ENCODE measurements around the gene ZCCHC24.
"Not testable (repeated sequence)": the region's sequence is repeated elsewhere in the genome, so short reads cannot be mapped to it uniquely, and the experiment has no call there.

Gene ZCCHC24

DNA sequence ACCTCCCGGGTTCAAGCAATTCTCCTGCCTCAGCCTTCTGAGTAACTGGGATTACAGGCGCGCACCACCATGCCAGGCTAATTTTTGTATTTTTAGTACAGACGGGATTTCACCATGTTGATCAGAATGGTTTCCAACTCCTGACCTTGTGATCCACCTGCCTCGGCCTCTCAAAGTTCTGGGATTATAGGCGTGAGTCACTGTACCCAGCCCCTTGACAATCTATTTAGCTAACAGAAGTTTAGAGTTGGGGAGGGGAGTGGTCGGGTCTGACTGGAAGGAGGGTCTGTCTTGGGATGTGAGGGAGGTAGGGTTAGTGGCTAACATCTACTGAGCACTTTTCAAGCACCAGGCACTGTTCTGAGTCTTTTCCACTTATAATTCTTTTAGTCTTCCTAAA lies 27.0 kb upstream of the ZCCHC24 start:
- DNase-seq, result no peak

- DNase-seq, result no peak
Observed at GRCh38 chr10:79471776-79472175, 26.4 kb upstream of the ZCCHC24 start.

DNA sequence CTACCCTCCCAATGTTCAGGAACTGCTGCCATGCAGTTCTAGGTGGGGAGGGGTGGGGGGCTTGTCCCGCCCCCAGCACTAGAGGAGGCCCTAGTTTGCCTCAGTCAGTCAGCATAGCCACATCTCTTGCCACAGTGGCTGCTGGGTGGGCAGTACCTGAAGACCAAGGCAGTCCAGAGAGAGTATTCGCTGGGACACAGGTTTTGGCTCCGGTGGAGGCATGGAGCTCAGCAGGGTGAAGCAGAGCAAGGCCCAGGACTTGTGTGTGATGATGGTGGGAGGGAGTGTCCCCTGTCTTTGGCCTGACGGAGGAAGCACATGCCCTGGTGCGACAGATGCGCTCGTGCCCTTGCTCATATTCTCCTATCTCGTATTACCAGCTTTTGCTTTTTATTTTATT lies 24.7 kb upstream of the ZCCHC24 start:
- DNase-seq, result no peak

DNA sequence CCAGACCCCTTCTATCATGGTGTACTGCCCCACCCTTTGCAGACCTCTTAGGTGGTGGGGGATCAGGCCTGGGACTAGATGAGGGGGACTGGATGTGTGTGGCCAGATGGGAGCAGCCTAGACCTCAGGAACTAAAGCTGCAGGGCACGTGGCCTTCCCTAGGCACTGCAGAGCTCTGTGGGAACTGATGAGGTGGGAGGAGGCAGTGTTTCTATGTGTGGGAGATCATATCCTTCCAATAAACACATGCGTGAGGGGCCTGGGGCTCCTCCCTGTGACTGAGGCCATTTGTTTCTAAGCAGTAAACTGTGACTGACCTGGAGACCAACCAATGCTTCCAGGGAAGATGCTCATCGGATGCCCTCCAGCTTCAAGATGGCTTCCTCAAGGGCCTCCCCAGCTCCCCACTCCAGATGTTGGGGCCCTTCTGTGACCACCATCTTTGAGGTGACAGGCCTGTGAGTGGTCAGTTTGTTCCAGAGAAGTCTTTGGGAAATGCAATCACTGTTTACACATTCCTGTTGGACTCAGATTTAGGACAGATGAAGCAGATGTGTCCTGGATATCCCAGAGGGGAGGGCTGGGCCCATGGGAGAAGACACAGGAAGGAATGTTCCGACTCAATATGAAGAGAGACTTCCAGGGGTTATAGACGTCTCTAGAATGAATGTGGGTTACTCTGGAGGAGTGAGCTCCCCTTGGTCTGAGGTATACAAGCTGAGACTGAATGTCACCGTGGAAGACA lies 23.6 kb upstream of the ZCCHC24 start:
- DNase-seq, result no peak

DNA sequence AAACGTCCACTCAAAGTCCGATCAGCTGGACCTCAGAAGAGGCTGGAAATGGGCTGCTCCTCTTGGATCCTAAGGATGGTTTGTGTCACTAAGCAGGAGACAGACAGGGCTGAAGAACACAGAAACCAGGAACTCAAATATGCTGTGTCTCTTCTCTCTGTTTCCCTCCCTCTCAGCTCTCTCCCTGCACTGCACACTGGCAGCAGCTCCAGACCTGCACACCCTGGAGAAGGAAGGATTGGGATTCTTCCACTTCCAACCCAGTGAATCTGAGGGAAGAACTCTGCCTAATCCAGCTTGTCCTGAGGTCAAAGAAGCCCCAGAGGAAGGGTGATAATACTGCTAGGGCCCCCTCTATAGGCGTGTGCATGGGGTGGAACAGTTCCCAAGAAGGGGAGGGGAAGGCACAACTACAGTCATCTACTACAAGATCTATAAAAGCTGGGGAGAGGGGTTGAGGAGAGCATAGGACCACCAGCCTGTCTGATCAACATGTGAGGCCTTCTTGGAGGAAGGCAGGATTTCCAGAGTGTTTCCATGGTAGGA lies 22.7 kb upstream of the ZCCHC24 start:
- DNase-seq, result no peak

DNA sequence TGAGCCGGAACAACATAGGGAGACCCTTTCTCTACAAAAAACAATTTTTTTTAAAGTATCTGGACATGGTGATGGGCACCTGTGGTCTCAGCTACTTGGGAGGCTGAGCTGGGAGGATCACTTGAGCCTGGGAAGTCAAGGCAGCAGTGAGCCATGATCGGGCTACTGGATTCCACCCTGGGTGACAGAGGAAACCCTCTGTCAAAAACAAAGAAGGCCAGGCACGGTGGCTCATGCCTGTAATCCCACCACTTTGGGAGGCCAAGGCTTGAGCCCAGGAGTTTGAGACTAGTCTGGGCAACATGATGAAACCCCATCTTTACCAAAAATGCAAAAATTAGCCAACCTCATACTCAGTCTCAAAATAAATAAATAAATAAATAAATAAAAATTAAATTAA lies 19.9 kb upstream of the ZCCHC24 start:
- no peak for DNase-seq

DNA sequence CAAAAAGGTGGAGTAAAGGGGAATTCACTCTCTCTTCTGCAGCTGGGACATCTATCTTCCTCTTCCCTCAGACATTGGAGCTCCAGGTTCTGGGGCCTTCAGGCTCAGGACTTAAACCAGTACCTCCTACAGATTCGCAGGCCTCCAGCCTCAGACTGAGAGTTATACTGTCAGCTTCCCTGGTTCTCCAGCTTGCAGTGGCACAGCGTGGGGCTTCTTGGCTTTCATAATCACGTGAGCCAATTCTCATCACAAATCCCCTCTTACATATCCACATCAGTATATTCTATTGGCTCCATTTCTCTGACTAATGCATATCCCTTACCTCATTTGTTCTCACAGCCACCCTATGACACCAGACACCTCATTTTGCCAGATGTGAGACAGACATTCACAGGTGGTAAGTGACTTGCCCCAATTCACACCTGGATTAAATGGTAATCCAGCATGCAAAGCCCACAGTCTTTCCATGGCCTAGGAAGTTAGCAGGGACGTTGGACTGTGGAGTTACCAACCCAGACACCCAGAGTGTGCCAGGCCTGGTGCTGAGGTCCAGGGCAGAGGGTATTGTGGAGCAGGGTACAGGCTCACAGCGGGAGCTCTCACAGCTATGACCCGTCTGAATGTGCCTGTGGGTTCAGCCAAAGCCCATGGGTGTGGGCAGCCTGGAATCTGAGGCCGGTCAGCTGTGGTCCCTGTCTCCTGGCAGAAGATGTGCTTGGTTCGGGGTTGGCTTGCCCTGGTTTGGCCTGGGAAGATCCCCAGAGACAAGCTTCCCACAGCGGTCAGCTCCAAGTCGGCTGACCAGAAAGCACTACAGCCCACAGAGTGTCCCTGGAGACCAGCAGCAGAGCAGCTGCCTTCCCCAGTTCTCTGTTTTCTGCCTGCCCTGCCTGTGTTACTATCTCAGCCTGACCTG lies 18.4 kb upstream of the ZCCHC24 start:
- no peak for DNase-seq

DNA sequence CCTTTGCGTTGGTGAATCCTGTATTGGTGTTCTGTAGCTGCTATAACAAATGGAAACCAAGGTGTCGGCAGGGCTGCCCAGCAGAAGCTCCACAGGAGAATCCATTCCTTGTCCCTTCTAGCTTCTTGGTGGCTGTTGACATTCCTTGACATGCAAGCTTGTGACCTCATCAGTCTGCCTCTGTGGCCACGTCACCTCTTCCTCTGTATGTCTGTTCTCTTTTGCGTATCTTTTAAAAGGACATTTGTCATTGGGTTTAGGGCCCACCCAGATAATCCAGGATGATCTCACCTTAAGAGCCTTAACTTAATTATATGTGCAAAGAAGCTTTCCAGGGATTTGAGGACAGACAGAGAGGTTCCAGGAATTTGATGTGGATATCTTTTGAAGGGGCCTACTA lies 15.3 kb upstream of the ZCCHC24 start:
- DNase-seq, result no peak

- no peak for DNase-seq
Observed at GRCh38 chr10:79459243-79459642, 13.8 kb upstream of the ZCCHC24 start.

- no peak for DNase-seq
Observed at GRCh38 chr10:79458483-79458882, 13.1 kb upstream of the ZCCHC24 start.

DNA sequence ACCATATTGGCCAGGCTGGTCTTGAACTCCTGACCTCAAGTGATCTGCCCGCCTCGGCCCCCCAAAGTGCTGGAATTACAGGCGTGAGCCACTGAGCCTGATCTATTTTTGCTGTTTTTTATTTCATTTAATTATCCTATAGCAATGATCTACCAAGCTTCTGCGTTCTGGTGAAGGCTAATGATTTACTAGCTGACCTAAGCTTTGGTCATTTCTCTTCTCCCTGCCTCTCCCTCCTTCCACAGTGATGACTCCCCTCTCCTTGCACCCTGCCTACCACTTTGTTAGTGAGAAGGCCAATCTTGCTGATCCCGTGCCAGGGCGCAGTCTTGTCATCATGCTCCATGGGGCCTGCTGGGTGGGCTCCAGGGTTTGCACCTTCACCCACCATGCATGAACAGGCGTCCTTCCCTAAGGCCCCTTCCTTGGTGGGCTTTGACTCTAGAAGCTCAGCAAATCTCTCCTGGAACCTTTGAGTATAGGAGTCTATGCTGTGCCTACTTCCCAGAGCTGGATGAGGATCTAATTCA lies 11.9 kb upstream of the ZCCHC24 start:
- DNase-seq, result no peak

DNA sequence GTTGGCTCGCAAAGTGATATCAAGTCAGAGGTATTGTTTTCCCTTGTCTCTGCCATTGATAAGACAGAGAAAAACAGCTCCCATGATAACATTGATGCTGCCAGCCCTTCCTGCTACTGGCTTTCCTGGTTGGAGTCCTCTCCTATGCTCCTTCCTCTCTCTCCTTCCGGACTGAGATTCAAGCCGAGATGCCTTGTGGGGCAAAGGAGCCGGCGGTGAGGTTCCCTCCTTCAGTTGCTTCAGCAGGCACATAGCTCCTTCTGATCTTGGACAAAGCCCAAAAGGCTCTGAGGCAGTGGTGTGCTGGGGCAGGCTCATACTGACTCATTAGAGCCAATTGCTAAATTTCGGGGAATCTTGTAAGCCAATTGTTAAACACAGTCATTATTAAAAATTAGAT lies 8.8 kb upstream of the ZCCHC24 start:
- DNase-seq, result no peak

DNA sequence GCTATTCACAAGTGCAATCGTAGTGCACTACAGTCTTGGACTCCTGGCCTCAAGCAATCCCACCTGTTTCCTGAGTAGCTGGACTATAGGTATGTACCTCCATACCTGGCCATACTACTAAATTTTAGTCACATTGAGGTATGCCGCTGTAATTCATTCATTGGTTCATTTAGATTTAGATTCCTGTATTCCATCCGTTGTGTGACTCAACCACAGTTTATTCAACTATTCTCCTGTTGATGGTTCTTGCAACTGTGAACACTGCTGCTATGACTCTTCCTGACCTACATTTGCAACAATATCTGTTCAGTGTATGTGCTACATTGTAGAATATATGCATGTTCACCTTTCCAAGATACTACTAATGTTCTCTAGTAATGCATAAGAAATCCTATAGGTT lies 8.0 kb upstream of the ZCCHC24 start:
- DNase-seq, result no peak

DNA sequence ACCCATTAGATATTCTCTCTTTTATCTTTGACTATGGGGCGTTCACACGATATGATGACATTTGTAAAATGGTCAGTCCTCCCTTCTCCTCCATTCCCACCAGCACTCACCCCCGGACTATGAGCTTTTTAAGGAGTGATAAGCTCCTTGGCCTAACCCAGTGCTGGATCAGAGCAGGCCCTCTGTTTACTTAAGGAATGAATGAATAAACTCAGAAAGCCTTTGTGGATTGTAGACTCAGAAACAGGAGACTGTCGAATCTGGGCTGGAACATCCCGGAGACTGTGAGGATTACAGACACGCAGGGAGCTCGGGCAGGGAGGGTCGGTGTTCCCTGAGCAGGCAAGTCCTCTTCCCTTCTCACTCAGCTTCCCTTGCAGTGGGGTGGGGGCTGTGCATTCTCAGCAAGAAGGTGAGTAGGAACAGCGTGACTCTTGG lies 6.8 kb upstream of the ZCCHC24 start:
- no peak for DNase-seq

DNA sequence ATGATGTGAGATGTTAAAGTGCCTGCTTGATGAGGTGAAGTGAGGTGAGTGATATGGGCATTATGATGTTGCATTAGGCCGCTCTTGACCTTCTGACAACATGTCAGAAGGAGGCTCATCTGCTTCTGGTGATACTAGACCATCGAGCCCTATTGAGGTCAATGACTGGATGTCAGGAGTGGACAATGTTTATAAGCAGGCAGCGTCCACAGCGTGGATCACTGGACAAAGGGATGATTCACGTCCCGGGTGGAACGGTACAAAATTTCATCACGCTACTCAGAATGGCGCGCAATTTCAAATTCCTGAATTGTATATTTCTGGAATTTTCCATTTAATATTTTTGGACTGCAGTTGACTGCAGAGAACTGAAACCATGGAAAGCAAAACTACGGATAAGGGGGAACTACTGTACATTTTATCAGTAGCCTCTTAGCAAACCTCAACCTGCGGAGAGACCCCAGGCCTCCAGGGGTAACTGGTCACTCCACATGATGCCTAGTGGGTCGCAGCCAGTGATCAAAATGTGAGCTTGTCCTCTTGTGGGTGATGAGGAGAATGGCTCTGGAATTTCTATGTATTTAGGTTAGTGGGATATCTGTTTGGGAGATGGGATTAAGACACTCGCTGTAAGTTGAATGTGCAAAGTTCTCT lies 5.7 kb upstream of the ZCCHC24 start:
- DNase-seq, result no peak

GRCh38 chr10:79449181-79450146 lies 4.0 kb upstream of the ZCCHC24 start:
- no peak for DNase-seq

- DNase-seq, result no peak
Observed at GRCh38 chr10:79448732-79449049, 3.3 kb upstream of the ZCCHC24 start.

DNA sequence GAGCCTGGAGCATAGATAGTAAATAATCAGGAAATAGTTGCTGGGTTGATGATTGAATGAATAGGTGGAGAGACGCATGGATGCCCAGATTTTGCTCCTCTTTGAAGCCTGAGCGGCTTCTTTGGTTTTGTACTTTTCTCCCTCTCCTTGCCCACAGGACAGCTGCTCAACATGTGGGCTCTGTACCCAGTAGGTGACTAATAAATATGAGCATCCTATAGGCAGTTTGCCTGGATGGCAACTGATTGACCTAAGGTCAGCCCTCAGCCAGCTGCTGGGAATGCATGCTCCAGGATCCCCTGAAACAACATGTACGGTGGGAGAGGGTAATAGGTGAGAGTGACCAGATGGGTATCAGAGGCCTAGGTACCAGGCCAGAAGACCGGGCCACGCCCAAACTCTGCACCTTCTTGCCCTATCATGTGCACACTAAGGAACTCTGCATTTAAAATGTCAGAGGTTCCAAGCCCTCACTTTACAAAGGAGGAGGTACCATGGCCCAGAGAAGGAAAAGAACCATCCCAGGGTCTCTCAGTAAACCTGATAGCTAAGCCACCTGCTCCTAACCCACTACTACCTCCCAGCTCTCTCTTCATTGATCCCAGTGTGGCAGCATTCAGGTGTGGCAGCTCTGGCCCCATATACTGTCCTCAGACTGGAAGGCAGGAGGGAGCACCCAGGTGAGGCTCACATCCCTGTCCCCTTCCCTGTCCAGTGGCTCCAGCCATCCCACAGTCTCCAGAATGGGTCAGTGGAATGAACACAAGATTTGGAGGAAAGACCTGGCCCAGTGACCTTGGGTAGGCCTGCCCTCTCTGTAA lies 2.7 kb upstream of the ZCCHC24 start:
- no peak for DNase-seq

DNA sequence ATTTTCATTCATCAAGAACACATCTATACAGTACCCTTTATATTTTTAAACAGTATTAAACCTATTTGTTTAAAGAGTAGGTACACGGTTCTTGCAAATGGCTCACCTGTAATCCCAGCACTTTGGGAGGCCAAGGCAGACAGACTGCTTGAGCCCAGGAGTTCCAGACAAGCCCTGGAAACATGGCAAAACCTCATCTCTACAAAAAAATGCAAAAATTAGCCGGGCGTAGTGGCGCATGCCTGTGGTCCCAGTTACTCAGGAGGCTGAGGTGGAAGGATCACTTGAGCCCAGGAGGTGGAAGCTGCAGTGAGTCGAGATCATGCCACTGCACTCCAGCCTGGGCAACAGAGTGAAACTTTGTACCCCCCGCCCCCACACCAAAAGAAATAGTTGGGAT lies 1.8 kb upstream of the ZCCHC24 start:
- not testable (repeated sequence) for DNase-seq

DNA sequence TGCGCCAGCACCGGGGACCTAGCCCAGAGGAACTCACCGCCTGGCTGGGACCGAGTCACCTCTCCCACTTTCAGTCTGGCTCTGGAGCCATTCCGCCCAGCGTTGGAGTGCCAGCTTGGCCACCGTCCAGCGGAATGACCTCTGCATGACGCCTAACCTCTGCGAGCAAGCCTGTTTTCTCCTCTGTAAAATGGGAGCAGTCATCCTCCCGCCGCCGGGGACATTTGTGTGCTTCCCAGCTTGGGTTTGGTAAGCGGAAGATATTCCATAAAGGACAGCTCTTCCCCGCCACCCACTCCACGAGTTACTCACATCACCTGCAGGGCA lies 1.3 kb upstream of the ZCCHC24 start:
- no peak for DNase-seq

Data from T-helper 1 cell (primary cell).